GM21515 (cell line): Measurements from ENCODE around the gene L3MBTL2.
"Not testable (repeated sequence)": the region's sequence is repeated elsewhere in the genome, so short reads cannot be mapped to it uniquely, and the experiment has no call there.

Experiments used
- ATAC-seq: cut with Tn5 transposase; IDR thresholded peaks from one replicate; pipeline ENCODE4 v1.9.1; 2021; ENCODE audit not compliant: unreplicated experiment

L3MBTL2 gene

GRCh38 chr22:41240377-41241132 lies 35.4 kb downstream of the L3MBTL2 start, which contains the start of gene CHADL:
Gene CHADL, minus strand, starts transcription at chr22:41240931. Its CDS starts 50 bp downstream, at chr22:41240881.
- no peak for ATAC-seq

- ATAC-seq = no peak
These were observed 36.1 kb downstream of the L3MBTL2 start for GRCh38 chr22:41241133-41241676.

- ATAC-seq = no peak
These were observed 37.4 kb downstream of the L3MBTL2 start for GRCh38 chr22:41242396-41243117.

- ATAC-seq = no peak
These were observed 38.2 kb downstream of the L3MBTL2 start for GRCh38 chr22:41243361-41243760.

GRCh38 chr22:41245917-41246499 lies 40.9 kb downstream of the L3MBTL2 start:
- ATAC-seq = no peak

- ATAC-seq = no peak
These were observed 42.6 kb downstream of the L3MBTL2 start for GRCh38 chr22:41247703-41248102.

- no peak for ATAC-seq
These were observed 43.2 kb downstream of the L3MBTL2 start for GRCh38 chr22:41248314-41248713.

GRCh38 chr22:41248758-41249157 lies 43.6 kb downstream of the L3MBTL2 start:
- ATAC-seq = no peak

GRCh38 chr22:41249442-41249841 lies 44.3 kb downstream of the L3MBTL2 start:
- no peak for ATAC-seq

- no peak for ATAC-seq
These were observed 45.0 kb downstream of the L3MBTL2 start for GRCh38 chr22:41250127-41250526.

GRCh38 chr22:41252365-41252764 lies 47.3 kb downstream of the L3MBTL2 start:
- ATAC-seq = no peak

- no peak for ATAC-seq
These were observed 49.1 kb downstream of the L3MBTL2 start for GRCh38 chr22:41254230-41254629.

GRCh38 chr22:41256254-41257253 lies 51.4 kb downstream of the L3MBTL2 start:
- ATAC-seq = no peak

GRCh38 chr22:41257696-41258095 lies 52.6 kb downstream of the L3MBTL2 start:
- no peak for ATAC-seq

GRCh38 chr22:41259756-41260155 lies 54.6 kb downstream of the L3MBTL2 start:
- ATAC-seq = not testable (repeated sequence)

GRCh38 chr22:41260871-41261270 lies 55.8 kb downstream of the L3MBTL2 start:
- ATAC-seq = no peak

- no peak for ATAC-seq
These were observed 56.6 kb downstream of the L3MBTL2 start for GRCh38 chr22:41261541-41262249.

- ATAC-seq = no peak
These were observed 57.2 kb downstream of the L3MBTL2 start for GRCh38 chr22:41262250-41262765.

- no peak for ATAC-seq
These were observed 58.6 kb downstream of the L3MBTL2 start for GRCh38 chr22:41263704-41264103.
